HepG2 (cell line): ENCODE data around the gene NSF. TPM values are rescaled to one million over a fixed set of nuclear protein-coding genes. Genes with fewer than 3 reads are reported as not detected.

Source experiments
- CREM ChIP-seq, 2 experiments: sonication (generic) in 1 of 2; formaldehyde crosslinking in 1 of 2; IDR thresholded peaks; 2 replicates each; pipeline versions ENCODE4 v1.4.0 to v1.6.1; 2016 to 2020; ENCODE audit warnings: antibody characterized with exemption in 1 of 2, mild to moderate bottlenecking in 1 of 2, missing genetic modification reagents in 1 of 2
- E2F1 ChIP-seq: sonication (generic); formaldehyde crosslinking; IDR thresholded peaks from 2 replicates; pipeline ENCODE4 v1.5.0; 2020; ENCODE audit warnings: missing genetic modification reagents
- HOXA3 ChIP-seq: sonication (generic); formaldehyde crosslinking; IDR thresholded peaks from 2 replicates; pipeline ENCODE4 v1.5.0; 2020; ENCODE audit warnings: missing genetic modification reagents
- MED13 ChIP-seq: sonication (generic); formaldehyde crosslinking; IDR thresholded peaks from 2 replicates; pipeline ENCODE4 v1.5.0; 2020; ENCODE audit warnings: missing genetic modification reagents
- MEIS2 ChIP-seq: sonication (generic); formaldehyde crosslinking; IDR thresholded peaks from 2 replicates; pipeline ENCODE4 v1.9.0; 2021; ENCODE audit warnings: mild to moderate bottlenecking, missing genetic modification reagents
- MTA3 ChIP-seq: sonication (generic); formaldehyde crosslinking; IDR thresholded peaks from 2 replicates; pipeline ENCODE4 v1.4.0; 2020; ENCODE audit warnings: missing genetic modification reagents
- SNAPC4 ChIP-seq: sonication (generic); formaldehyde crosslinking; IDR thresholded peaks from 2 replicates; pipeline ENCODE4 v1.4.0; 2020; ENCODE audit warnings: mild to moderate bottlenecking, missing genetic modification reagents
- SRSF4 ChIP-seq: fragments of 200-400 bp; formaldehyde crosslinking; IDR thresholded peaks from one replicate; pipeline ENCODE4 v1.6.1; 2018; ENCODE audit warnings: mild to moderate bottlenecking, low read depth, low read length, moderate library complexity; ENCODE audit not compliant: poor library complexity, severe bottlenecking
- ZBTB39 ChIP-seq: sonication (generic); formaldehyde crosslinking; IDR thresholded peaks from 2 replicates; pipeline ENCODE4 v1.5.0; 2020; ENCODE audit warnings: missing genetic modification reagents
- ZFAT ChIP-seq: sonication (generic); formaldehyde crosslinking; conservative IDR thresholded peaks from 2 replicates; pipeline ENCODE4 v1.8.1; 2023; ENCODE audit warnings: missing genetic modification reagents, inconsistent platforms
- ZNF205 ChIP-seq: IDR thresholded peaks from 2 replicates; pipeline ENCODE4 v1.6.1; 2018; ENCODE audit warnings: missing biosample characterization, missing genetic modification reagents
- ZNF503 ChIP-seq: sonication (generic); formaldehyde crosslinking; IDR thresholded peaks from 2 replicates; pipeline ENCODE4 v1.4.0; 2020; ENCODE audit warnings: missing genetic modification reagents
- ZNF549 ChIP-seq: sonication (generic); formaldehyde crosslinking; IDR thresholded peaks from 2 replicates; pipeline ENCODE4 v1.5.0; 2020; ENCODE audit warnings: missing genetic modification reagents
- ZNF562 ChIP-seq: sonication (generic); formaldehyde crosslinking; IDR thresholded peaks from 2 replicates; pipeline ENCODE4 v1.8.0; 2022; ENCODE audit warnings: missing genetic modification reagents, borderline replicate concordance
- ZNF563 ChIP-seq: sonication (generic); formaldehyde crosslinking; IDR thresholded peaks from 2 replicates; pipeline ENCODE4 v1.8.0; 2022; ENCODE audit warnings: mild to moderate bottlenecking, moderate library complexity, missing genetic modification reagents
- ZNF816 ChIP-seq: sonication (generic); formaldehyde crosslinking; IDR thresholded peaks from 2 replicates; pipeline ENCODE4 v1.8.0; 2022; ENCODE audit warnings: missing genetic modification reagents, mild to moderate bottlenecking, borderline replicate concordance
- polyA plus RNA-seq, 8 experiments: library from polyadenylated mRNA; depleted of rRNA in 3 of 8; stranded (reverse) in 7 of 8; unstranded in 1 of 8; fragments of >200 nt; fragmentation: Illumina TruSeq in 4 of 8; extraction: Trizol in 4 of 8; gene quantifications; 2 replicates each; pipeline versions ENCODE4 v1.2.1 to v1.2.3, GENCODE V29; 2011 to 2016; ENCODE audit warnings: low read depth in 4 of 8, missing spikeins in 1 of 8, mixed read lengths in 1 of 8; ENCODE audit not compliant: insufficient read depth in 1 of 8
- total RNA-seq, 5 experiments: library from RNA; depleted of rRNA; stranded (reverse); fragments of >200 nt; fragmentation: Illumina TruSeq; extraction: Trizol; gene quantifications; 2 replicates each; pipeline ENCODE4 v1.2.3, GENCODE V29; 2016; ENCODE audit warnings: low read depth in 1 of 5

NSF gene
- total and polyA plus RNA-seq, 2 of the 13 experiments (the other 11 are each of a cell fraction or from before 2014, with no cell fraction given): 21.9 to 37.8 TPM

- no peak for TF ChIP-seq ZNF503
- TF ChIP-seq ZNF816: no peak
- TF ChIP-seq ZNF563 (CRISPR knock-in tag): no peak
- TF ChIP-seq HOXA3: no peak
- no peak for TF ChIP-seq MTA3
- TF ChIP-seq ZNF549: no peak
- no peak for TF ChIP-seq ZFAT
- no peak for TF ChIP-seq SRSF4
- TF ChIP-seq ZBTB39 (CRISPR knock-in tag): peak; percentile 16; the same call in 1 of the 2 replicates
- no peak for TF ChIP-seq ZNF562 (CRISPR knock-in tag)
- 0 out of 2 replicates have a peak, but pooled peaks have one; percentile 59 for TF ChIP-seq ZNF205 (CRISPR knock-in tag)
- no peak for TF ChIP-seq CREM (IDR thresholded peaks at IDR 0.05)
- TF ChIP-seq CREM (CRISPR knock-in tag; IDR thresholded peaks at IDR 0.05): no peak
- no peak for TF ChIP-seq E2F1 (CRISPR knock-in tag)
- TF ChIP-seq MEIS2 (CRISPR knock-in tag): peak; percentile 64; the same call in 1 of the 2 replicates
- no peak for TF ChIP-seq MED13 (CRISPR knock-in tag)
- no peak for TF ChIP-seq SNAPC4 (CRISPR knock-in tag)
Measured at GRCh38 chr17:46782250-46782953, 191.9 kb downstream of the NSF start (continued).
